K562 (cell line): ENCODE data around the gene TREH. TPM values are rescaled to one million over a fixed set of nuclear protein-coding genes. Genes with fewer than 3 reads are reported as not detected.

Experiments used
- DMBX1 ChIP-seq: fragments of 250-450 bp; sonication (Bioruptor Pico); IDR thresholded peaks from 2 replicates; pipeline ENCODE4 v1.8.0; 2022; ENCODE audit warnings: inconsistent platforms, mild to moderate bottlenecking, moderate library complexity, borderline replicate concordance
- E2F3 ChIP-seq: fragments of 250-450 bp; sonication (Bioruptor Pico); IDR thresholded peaks from 2 replicates; pipeline ENCODE4 v1.4.0; 2020; ENCODE audit warnings: mild to moderate bottlenecking
- EWSR1 ChIP-seq: fragments of 450-650 bp; IDR thresholded peaks from 2 replicates; pipeline ENCODE4 v1.6.1; 2018; ENCODE audit warnings: borderline replicate concordance, mild to moderate bottlenecking, low read depth, moderate library complexity; ENCODE audit not compliant: partially characterized antibody
- HMBOX1 ChIP-seq: sonication (generic); IDR thresholded peaks from 2 replicates; pipeline ENCODE4 v1.6.1; 2016
- NFIX ChIP-seq: fragments of 250-450 bp; sonication (Bioruptor Pico); IDR thresholded peaks from 2 replicates; pipeline ENCODE4 v1.4.0; 2020; ENCODE audit warnings: low read depth, mild to moderate bottlenecking, moderate library complexity
- NR4A1 ChIP-seq, 2 experiments: fragments of 250-450 bp in 1 of 2; fragments of 450-650 bp in 1 of 2; sonication (Bioruptor Pico) in 1 of 2; IDR thresholded peaks; 2 replicates each; pipeline versions ENCODE4 v1.4.0 to v1.6.1; 2016 to 2020; ENCODE audit warnings: mild to moderate bottlenecking in 2 of 2, missing compliant biosample characterization in 1 of 2, missing genetic modification characterization in 1 of 2, moderate library complexity in 1 of 2
- PBX2 ChIP-seq, 2 experiments: IDR thresholded peaks in 1 of 2; conservative IDR thresholded peaks in 1 of 2; 2 replicates each; pipeline ENCODE4 v1.6.1; 2016; ENCODE audit warnings: low read depth in 2 of 2, mild to moderate bottlenecking in 1 of 2, missing compliant biosample characterization in 1 of 2, missing genetic modification characterization in 1 of 2, moderate library complexity in 1 of 2
- SETDB1 ChIP-seq: IDR thresholded peaks from one replicate; pipeline ENCODE4 v1.6.1; 2012; ENCODE audit warnings: low read length, control low read depth, inconsistent platforms
- SMARCE1 ChIP-seq: fragments of 450-650 bp; IDR thresholded peaks from 2 replicates; pipeline ENCODE4 v1.7.1; 2016; ENCODE audit warnings: mild to moderate bottlenecking
- TEAD4 ChIP-seq, 2 experiments: sonication (generic) in 1 of 2; formaldehyde crosslinking in 1 of 2; IDR thresholded peaks; 2 replicates each; pipeline versions ENCODE4 v1.6.1 to v1.8.0; 2012 to 2022; ENCODE audit warnings: borderline replicate concordance in 1 of 2, inconsistent platforms in 1 of 2, low read length in 1 of 2, mild to moderate bottlenecking in 1 of 2, missing genetic modification reagents in 1 of 2
- ZBTB9 ChIP-seq: fragments of 450-650 bp; formaldehyde crosslinking; IDR thresholded peaks from 2 replicates; pipeline ENCODE4 v1.4.0; 2020; ENCODE audit warnings: mild to moderate bottlenecking, moderate library complexity
- ZNF165 ChIP-seq: fragments of 250-450 bp; sonication (Bioruptor Pico); IDR thresholded peaks from 2 replicates; pipeline ENCODE4 v1.4.0; 2020; ENCODE audit warnings: borderline replicate concordance
- polyA plus RNA-seq, 8 experiments: library from polyadenylated mRNA; depleted of rRNA in 4 of 8; stranded (reverse) in 5 of 8; unstranded in 3 of 8; fragments of >200 nt; fragmentation: Nextera tagmentation in 2 of 8; fragmentation: Illumina TruSeq in 1 of 8; extraction: Ambion mirVana in 2 of 8; extraction: Trizol in 1 of 8; gene quantifications; 2 replicates each; pipeline versions ENCODE4 v1.2.1 to v1.2.3, GENCODE V29; 2011 to 2014; ENCODE audit warnings: inconsistent platforms in 1 of 8, missing spikeins in 1 of 8
- total RNA-seq, 7 experiments: library from RNA; depleted of rRNA in 6 of 7; stranded (reverse); fragments of >200 nt in 6 of 7; fragmentation: Illumina TruSeq in 2 of 7; extraction: Trizol in 2 of 7; gene quantifications; 2 replicates each; pipeline versions ENCODE4 v1.2.1 to v1.2.3, GENCODE V29; 2011 to 2021; ENCODE audit warnings: low replicate concordance in 1 of 7
- TF ChIP-seq, protein P1 (sequence below): fragments of 450-650 bp; conservative IDR thresholded peaks from 2 replicates; pipeline ENCODE4 v1.6.1; 2016; ENCODE audit warnings: missing genetic modification characterization, low read depth, mild to moderate bottlenecking, missing compliant biosample characterization, moderate library complexity
- TF ChIP-seq, protein P2 (sequence below): sonication (generic); formaldehyde crosslinking; IDR thresholded peaks from 2 replicates; pipeline ENCODE4 v1.8.1; 2023; ENCODE audit warnings: mild to moderate bottlenecking, missing genetic modification reagents

The TREH gene
- total and polyA plus RNA-seq, 9 of the 15 experiments (the other 6 are each of a cell fraction or from before 2014, with no cell fraction given): 0.09 to 0.20 (median 0.11) TPM; not detected in 6

- no peak for TF ChIP-seq EWSR1
- peak; percentile 70 for TF ChIP-seq TEAD4 (IDR thresholded peaks at IDR 0.05; ENCODE audit: low read length)
- no peak for TF ChIP-seq TEAD4 (CRISPR knock-in tag; IDR thresholded peaks at IDR 0.05; ENCODE audit: borderline replicate concordance)
- TF ChIP-seq HMBOX1: 0 out of 2 replicates have a peak, but pooled peaks have one; percentile 30
- TF ChIP-seq ZBTB9 (CRISPR knock-in tag): no peak
- TF ChIP-seq, protein P1, sequence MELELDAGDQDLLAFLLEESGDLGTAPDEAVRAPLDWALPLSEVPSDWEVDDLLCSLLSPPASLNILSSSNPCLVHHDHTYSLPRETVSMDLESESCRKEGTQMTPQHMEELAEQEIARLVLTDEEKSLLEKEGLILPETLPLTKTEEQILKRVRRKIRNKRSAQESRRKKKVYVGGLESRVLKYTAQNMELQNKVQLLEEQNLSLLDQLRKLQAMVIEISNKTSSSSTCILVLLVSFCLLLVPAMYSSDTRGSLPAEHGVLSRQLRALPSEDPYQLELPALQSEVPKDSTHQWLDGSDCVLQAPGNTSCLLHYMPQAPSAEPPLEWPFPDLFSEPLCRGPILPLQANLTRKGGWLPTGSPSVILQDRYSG (tag): peak; percentile 87
- no peak for TF ChIP-seq ZNF165
- no peak for TF ChIP-seq PBX2 (CRISPR knock-in tag; IDR thresholded peaks at IDR 0.05; ENCODE audit: low read depth)
- TF ChIP-seq PBX2 (tag; conservative IDR thresholded peaks at IDR 0.05; ENCODE audit: low read depth): 0 out of 2 replicates have a peak, but pooled peaks have one; percentile 12
- TF ChIP-seq, protein P2, sequence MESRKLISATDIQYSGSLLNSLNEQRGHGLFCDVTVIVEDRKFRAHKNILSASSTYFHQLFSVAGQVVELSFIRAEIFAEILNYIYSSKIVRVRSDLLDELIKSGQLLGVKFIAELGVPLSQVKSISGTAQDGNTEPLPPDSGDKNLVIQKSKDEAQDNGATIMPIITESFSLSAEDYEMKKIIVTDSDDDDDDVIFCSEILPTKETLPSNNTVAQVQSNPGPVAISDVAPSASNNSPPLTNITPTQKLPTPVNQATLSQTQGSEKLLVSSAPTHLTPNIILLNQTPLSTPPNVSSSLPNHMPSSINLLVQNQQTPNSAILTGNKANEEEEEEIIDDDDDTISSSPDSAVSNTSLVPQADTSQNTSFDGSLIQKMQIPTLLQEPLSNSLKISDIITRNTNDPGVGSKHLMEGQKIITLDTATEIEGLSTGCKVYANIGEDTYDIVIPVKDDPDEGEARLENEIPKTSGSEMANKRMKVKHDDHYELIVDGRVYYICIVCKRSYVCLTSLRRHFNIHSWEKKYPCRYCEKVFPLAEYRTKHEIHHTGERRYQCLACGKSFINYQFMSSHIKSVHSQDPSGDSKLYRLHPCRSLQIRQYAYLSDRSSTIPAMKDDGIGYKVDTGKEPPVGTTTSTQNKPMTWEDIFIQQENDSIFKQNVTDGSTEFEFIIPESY: no peak
- TF ChIP-seq E2F3 (CRISPR knock-in tag): 0 out of 2 replicates have a peak, but pooled peaks have one; percentile 48
- TF ChIP-seq NR4A1 (CRISPR knock-in tag; IDR thresholded peaks at IDR 0.05): no peak
- peak; percentile 94 for TF ChIP-seq NR4A1 (tag; IDR thresholded peaks at IDR 0.05)
- no peak for TF ChIP-seq SETDB1
- TF ChIP-seq SMARCE1: peak; percentile 53; the same call in 1 of the 2 replicates
- TF ChIP-seq NFIX (CRISPR knock-in tag): no peak
- peak; percentile 93 for TF ChIP-seq DMBX1 (CRISPR knock-in tag)
- TF ChIP-seq, all 486 proteins: peak for 54
Measured at GRCh38 chr11:118708296-118708695, 28.8 kb upstream of the TREH start (continued).
